Activated CD4-positive, alpha-beta T cell treated with anti-CD3 and anti-CD28 coated beads, Interleukin-2, amount 50 U/mL, for 48 hours (primary cell): ENCODE results near the gene HYAL2.
"Not testable (repeated sequence)": the region's sequence is repeated elsewhere in the genome, so short reads cannot be mapped to it uniquely, and the experiment has no call there.

Experiments
- DNase-seq, 2 experiments: peaks; one replicate each; pipeline ENCODE4 v3.0.0-alpha.2; 2020

HYAL2 gene

DNA sequence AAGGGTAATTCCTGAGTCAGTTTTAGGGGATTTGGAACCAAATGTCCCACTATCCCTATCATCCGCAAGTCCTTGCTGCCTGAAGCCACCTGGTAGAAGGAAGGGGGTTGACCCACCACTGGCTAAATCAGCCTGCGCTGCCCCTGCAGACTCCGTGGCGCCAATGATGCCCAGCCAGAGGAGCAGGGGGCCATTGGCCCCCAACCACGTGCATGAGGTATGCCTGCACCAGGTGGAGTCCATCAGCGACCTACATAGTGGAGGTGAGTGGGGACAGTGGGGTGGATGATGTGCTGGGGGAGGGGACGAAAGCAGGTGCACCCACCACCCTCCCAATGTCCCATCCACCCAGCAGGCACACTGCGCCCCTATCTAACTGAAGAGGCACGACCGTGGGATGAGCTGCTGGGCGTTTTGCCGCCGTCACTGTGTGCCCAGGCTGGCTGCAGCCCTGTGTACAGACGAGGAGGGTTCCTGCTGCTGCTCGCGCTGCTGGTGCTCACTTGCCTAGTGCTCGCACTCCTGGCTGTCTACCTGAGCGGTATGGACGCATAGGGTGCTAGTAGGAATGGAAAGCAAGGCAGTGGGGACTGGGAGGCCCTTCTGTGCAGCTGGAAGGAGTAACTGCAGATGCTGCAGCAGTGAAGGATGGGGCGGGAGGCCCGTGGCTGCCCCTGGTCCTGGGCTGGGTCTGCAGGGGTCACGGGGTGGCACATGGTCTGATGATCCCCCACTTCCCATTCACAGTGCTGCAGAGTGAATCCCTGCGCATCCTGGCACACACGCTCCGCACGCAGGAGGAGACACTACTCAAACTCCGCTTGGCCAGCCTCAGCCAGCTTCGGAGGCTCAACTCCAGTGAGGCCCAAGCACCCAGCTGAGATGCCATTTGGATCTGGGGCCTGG, 36.0 kb downstream of the HYAL2 start:
- no peak for DNase-seq

DNA sequence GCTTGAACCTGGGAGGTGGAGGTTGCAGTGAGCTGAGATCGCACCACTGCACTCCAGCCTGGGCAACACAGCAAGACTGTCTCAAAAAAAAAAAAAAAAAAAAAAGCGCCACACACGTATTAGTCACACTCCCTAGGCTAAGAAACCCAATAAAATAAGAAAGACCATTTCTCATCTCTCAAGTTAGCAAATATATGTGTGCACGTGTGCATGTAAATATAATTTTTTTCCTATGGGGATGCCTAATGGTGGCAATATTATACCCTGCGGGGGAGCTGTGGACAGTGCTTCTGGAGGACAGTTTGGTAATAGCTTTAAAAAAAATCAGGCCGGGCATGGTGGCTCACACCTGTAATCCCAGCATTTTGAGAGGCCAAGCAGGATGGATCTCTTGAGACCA, 38.4 kb downstream of the HYAL2 start:
- not testable (repeated sequence) for DNase-seq

DNA sequence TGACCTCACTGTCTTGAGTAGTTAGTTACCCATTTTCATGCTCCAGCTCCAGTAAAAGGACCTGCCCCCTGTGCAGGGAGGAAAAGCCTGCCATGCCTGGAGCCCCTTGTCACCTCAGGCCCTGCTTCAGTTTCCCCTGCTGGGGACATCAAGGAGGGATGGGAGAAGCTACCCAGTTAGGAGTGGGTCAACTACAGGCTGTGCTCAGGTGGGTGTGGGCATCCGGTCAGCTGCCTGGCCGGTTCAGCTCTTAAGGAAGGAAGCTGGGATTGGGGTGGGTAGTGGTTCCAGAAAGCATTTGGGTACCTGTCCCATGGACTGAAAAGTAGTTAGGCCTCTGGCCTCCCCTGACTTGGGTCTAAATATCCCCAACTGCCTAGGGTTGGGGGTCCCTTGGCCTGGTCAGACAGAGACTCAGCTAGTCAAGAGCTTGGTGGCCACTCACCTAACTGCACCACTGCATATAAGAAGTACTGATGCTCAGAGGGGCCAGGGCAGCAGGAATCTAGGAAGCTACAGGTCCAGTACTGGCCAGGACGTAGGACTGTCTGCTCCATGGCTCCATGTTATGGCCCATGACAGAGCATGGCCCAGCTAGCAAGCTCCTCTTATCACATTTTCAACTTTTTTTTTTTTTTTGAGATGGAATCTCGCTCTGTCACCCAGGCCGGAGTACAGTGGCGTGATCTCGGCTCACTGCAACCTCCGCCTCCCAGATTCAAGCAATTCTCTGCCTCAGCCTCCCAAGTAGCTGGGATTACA, 43.1 kb downstream of the HYAL2 start:
- DNase-seq, result no peak

DNA sequence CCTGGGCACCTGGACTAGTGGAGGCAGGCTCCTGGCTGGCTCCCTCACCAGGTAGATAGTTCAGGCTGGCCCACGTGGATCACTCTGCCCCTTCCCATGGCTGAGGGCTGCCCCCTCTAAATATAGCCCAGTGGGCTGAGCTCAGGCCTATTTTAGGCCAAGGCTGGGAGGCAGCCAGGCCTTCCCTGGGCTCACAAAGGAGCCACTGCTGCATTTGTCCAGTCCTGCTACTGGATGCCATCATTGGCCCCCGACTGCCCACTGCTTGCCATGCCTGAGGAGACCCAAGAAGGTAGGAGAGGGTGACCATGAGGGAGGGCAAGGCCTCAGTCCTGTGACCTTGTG, 43.7 kb downstream of the HYAL2 start, which contains the start of gene LSMEM2:
TSS of gene LSMEM2 (plus strand) at position 208 of the 345 bp plus-strand sequence. CDS start at position 235, 27 bp downstream.
- no peak for DNase-seq

DNA sequence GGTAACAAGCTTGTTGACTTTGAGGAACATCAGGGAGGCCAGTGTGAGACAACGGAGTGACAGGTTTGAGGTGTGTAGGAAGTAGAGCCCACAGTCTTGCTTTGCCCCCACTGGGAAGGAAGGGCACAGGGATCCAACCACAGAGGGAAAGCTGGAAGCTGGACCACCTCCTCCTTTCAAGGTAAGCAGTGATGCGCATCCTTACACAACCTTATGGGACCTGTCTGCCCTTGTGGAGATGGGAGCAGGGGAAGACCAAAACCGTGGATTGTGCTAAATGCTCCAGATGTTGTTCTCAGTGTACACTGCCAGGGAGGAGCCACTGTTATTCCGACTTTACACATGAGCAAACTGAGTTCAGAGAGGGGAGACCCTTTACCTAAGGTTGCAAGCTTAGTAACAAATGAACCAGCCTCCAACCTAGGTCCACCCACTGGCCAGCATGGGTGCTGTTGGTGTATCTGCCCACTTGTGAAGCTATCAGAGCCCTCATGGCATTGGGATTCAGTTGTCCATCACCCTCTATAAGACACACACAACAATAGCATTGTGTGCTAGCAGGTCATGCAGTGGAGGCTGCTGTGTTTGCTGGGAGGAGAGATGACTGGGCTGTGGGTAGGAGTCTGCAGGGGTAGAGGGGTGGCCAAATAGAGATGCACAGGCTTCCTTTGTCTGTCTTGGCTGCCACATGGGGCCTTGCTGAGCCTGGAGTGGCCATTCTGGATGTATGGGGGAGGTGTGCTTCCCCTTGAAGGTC, 44.2 kb downstream of the HYAL2 start:
- DNase-seq, result no peak

DNA sequence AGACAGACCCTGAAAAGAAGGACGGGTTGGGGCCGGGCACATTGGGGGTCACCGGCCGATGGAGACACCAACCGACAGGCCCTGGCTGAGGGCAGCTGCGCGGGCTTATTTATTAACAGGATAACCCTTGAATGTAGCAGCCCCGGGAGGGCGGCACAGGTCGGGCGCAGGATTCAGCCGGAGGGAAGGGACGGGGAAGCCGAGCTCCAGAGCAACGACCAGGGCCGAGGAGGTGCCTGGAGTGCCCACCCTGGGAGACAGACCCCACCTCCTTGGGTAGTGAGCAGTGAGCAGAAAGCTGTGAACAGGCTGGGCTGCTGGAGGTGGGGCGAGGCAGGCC, 45.8 kb downstream of the HYAL2 start:
- no peak for DNase-seq

DNA sequence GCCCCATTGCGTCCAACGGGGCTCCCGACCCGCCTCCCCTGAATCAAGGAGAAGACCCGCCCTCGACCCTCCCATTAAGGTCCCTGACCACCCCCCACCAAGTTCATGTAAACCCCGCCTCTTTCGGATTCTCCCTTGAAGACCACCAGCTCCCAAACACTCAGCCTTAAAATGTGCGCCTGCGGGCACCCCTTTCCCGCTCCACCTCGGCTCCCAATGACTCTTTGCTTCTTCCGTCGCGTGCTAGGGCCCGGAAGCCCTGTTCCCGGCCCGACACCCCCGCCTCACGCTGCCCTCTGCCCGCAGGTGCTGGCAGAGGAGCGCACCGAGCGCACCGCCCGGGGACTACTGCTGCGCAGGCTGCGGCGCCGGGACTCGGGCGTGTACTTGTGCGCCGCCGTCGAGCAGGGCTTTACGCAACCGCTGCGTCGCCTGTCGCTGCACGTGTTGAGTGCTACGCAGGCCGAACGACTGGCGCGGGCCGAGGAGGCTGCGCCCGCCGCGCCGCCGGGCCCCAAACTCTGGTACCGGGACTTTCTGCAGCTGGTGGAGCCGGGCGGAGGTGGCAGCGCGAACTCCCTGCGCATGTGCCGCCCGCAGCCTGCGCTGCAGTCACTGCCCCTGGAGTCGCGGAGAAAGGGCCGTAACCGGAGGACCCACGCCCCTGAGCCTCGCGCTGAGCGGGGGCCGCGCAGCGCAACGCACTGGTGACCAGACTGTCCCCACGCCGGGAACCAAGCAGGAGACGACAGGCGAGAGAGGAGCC, 46.4 kb downstream of the HYAL2 start:
- DNase-seq, result peak in 1 of 2 experiments; percentile 37

DNA sequence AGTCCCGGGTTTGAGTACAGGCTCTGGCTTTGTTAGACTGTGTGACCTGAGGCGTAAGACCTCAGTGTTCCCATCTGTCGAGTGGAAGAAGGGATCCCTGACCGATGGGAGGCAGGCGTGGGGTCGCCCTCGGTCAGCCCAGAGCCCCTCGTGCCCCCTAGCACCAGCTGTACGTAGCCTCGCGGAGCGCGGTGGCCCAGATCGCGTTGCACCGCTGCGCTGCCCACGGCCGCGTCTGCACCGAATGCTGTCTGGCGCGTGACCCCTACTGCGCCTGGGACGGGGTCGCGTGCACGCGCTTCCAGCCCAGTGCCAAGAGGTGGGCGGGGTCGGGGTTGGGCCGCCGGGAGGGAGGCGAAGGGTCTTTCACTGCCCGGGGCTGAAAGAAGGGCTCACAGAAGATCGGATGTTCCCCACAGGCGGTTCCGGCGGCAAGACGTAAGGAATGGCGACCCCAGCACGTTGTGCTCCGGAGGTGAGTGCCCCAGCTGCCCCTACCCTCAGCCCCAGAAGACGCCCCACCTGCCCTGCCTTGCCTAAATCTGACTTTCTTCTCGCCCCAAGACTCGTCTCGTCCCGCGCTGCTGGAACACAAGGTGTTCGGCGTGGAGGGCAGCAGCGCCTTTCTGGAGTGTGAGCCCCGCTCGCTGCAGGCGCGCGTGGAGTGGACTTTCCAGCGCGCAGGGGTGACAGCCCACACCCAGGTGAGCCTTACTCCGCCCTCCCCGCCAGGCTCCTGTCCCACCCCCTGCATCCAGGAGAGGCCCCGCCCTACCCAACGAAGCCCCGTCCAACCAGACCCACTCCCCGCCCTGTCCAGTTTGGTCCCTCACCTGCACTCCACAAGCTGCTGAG, 47.2 kb downstream of the HYAL2 start:
- no peak for DNase-seq

DNA sequence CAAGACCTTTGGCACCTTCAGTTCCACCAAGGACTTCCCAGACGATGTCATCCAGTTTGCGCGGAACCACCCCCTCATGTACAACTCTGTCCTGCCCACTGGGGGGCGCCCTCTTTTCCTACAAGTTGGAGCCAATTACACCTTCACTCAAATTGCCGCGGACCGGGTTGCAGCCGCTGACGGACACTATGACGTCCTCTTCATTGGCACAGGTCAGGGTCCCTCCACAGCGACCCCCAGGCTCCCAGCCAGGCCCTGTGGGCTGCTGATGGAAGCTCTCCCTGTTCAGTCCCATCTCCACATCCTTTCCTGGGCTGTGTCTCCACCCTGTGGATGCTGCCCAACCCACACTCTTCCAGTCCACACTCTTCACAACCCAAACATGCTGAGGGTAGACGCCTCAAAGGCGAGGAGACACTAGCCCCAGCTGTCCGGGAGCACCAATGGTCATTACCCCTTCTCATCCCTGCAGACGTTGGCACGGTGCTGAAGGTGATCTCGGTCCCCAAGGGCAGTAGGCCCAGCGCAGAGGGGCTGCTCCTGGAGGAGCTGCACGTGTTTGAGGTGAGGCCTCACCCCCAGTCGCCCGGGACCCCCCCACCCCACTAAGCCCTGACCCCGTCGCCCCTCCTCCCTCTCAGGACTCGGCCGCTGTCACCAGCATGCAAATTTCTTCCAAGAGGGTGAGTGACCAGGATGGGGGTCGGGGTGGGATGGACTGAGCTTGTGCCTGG, 48.0 kb downstream of the HYAL2 start:
- peak; percentile 83 to 88 for DNase-seq

DNA sequence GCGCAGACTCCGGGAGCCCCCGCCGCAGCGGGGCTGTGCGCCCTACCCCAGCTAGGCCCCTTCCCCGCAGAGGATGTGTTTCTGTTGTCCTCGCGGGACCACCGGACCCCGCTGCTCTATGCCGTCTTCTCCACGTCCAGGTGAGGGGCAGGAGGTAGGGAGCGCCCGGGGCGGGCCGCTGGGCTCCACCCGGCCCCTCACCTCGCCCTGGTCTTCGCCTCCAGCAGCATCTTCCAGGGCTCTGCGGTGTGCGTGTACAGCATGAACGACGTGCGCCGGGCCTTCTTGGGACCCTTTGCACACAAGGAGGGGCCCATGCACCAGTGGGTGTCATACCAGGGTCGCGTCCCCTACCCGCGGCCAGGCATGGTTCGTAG, 48.9 kb downstream of the HYAL2 start:
- DNase-seq, result no peak

DNA sequence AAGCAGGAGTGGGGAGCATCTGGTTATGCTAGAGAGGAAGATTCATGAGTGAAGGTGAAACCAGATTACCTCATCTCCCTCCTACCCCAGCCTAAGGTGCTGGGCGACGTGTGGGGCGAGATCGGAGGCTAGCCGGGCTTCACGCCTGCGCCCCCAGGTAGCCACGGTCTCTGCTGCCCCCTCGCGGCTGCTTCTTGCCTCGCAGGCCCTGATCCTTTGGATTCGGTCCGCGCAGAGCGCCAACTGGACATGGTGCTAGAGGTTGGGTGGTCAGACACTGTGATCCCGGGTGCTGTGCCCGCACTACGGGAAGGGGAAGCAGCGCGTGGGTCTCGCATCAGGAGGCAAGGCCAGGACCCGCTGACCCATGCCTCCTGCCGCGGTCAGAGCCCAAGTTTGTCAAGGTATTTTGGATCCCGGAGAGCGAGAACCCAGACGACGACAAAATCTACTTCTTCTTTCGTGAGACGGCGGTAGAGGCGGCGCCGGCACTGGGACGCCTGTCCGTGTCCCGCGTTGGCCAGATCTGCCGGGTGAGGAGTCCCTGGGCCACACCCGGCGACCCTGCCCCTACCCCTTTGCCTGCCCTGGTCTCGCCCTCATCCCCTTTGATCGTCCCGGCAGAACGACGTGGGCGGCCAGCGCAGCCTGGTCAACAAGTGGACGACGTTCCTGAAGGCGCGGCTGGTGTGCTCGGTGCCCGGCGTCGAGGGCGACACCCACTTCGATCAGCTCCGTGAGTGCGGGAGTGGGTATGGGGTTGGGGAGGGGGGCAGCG, 49.4 kb downstream of the HYAL2 start:
- DNase-seq, result peak; percentile 96

DNA sequence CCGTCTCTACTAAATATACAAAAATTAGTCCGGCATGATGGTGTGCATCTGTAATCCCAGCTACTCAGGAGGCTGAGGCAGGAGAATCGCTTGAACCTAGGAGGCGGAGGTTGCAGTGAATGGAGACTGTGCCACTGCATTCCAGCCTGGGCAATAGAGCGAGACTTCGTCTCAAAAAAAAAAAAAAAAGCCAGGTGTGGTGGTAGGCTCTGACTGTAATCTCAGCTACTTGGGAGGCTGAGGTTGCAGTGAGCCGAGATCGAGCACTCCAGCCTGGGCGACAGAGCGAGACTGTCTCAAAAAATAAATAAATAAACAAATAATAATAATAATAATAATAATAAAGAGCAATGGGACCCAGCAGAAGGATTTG, 50.0 kb downstream of the HYAL2 start:
- DNase-seq, result not testable (repeated sequence)

DNA sequence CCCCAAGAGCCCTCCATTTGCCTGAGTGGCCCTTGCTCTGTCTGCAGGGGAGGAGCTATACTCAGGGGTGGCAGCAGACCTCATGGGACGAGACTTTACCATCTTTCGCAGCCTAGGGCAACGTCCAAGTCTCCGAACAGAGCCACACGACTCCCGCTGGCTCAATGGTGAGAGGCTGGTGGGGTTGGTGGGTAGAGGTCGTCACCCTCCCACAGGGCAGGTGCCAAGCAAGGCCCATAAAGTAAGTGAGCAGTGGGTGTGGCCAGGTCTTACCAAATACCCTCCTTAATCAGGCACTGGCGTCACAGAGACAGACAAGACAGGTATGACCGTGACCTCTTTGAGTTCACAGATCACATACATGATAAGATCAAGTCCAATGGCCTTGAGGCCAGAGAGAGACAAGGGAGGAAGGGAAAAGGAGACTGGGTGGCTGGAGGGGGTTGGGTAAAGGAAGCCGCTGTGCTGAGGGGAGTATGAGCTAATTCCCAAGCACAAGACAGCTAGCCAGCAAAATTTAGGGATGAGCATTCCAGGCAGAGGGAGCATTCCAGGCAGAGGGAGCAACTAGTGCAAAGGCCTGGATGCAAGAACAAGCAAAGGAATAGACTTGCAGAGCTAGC, 51.1 kb downstream of the HYAL2 start:
- DNase-seq, result no peak

DNA sequence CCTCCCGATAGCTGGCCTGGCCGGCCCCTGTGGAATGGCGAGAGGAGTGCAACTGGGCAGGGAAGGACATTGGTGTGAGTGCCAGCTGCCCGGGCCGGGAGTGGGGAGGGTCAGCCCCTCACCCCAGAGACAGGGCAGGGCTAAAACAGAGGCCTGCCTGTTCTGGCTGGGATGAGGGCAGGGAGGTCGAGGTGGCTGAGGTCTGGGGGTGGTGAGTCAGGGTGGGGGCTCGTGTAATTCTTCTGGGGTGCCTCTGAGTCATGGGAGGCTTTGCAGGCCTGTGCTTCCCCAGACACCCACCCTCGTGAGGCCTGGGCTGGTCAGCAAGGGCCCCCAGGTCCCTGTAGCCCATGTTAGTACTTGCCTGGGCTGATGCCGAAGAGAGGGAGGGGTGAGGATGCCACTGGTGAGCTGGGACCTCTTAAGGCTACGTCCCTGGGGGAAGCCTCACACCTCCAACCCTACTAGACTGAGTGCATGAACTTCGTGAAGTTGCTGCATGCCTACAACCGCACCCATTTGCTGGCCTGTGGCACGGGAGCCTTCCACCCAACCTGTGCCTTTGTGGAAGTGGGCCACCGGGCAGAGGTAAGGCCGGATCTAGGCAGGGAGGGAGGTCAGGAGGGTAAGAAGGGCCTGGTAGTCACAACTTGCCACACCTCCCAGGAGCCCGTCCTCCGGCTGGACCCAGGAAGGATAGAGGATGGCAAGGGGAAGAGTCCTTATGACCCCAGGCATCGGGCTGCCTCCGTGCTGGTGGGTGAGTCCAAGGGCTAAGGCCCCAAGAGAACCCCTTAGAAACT, 51.9 kb downstream of the HYAL2 start:
- no peak for DNase-seq

DNA sequence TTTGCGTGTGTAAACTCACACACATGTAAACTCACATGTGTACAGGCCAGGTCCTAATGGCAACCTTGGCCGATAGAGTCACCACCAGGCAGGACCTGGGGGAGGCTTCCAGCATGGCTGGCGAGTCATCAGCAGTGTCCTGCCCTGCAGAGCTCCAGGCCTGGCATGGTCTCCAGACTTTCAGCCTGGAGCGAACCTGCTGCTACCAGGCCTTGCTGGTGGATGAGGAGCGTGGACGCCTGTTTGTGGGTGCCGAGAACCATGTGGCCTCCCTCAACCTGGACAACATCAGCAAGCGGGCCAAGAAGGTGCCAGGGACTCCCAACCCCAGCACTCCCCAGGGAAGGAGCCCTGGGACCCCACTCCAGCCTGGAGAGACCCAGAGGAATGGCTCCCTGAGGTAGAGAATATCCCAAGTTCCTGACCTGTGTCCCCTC, 52.5 kb downstream of the HYAL2 start:
- DNase-seq, result no peak

DNA sequence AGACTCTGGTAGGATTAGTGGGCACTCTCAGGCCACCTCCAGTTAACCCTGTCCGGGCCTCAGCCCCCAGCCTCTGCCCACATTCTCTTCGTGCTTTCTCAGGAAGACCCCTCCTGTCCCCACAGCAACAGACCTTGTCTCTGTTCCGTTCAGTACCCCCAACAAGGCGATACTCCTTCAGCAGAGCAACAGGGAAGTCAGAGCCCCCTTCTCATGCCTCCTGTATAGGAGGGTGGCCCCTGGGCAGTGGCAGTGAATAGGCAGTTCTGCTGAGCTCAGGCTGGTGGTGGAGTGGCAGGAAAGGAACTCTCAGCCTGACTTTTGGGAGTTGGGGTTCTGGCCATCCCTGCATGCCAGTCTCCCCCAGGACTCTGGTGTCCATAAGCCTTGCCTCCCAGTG, 53.1 kb downstream of the HYAL2 start:
- no peak for DNase-seq

DNA sequence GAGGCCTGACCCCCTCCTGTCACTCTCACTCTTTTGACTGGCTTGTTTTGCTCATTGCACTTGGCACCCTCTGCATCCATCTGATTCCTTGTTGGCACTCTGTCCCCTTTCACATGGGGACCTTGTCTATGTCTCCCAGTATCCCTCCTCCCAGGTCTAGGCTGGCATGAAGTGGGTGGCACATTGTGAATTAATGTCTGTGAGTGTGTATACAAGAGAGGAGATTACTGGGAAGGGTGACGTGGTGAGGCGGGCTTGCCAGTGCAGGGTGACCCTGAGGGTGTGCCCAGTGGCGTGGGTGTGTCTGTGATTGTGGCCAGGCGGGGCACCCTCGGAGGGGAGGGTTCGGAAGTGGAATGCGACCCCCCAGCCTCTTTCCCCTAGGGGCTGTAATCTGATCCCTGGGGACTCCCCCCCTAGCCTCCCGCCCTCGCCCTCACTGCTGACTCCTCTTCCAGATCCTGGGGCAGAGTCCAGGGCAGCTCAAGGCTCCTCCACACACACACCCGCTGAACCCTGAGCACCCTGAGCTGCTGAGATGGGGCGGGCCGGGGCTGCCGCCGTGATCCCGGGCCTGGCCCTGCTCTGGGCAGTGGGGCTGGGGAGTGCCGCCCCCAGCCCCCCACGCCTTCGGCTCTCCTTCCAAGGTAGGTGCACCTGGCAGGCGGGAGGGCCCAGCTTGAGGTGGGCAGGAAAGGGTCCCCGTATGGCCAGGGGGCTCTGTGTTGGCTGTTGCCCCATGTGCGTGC, 53.7 kb downstream of the HYAL2 start, which contains the start of gene SEMA3B:
TSS of gene SEMA3B (plus strand) at position 445 of the 749 bp plus-strand sequence. CDS start at position 539, 94 bp downstream.
- no peak for DNase-seq

DNA sequence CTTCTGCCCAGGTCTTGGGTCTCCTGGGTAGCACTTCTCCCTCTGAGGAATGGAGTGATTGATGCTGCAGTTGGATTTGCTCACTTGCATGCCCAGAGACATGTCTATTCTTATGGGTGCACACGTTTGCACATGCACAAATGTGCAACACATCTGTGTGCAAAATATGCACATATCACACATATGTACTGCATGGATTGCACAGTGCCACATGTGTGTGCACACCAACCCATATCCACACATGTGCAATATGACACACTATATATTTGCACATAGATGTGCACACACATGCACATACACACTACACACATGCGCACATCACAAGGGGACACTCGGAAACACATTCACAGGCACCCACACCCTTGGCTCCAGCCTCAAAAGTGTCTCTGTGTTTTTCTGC, 54.3 kb downstream of the HYAL2 start:
- no peak for DNase-seq
